NCI-H1048 (cell line): Measurements from ENCODE around the gene DEFB132.

ENCODE experiments used
- DNase-seq: peaks from one replicate; lab custom pipeline; 2025; lab: John Stamatoyannopoulos, UW

Gene DEFB132

GRCh38 chr20:263701-264100 lies 6.2 kb downstream of the DEFB132 start:
- DNase-seq: no peak

DNA sequence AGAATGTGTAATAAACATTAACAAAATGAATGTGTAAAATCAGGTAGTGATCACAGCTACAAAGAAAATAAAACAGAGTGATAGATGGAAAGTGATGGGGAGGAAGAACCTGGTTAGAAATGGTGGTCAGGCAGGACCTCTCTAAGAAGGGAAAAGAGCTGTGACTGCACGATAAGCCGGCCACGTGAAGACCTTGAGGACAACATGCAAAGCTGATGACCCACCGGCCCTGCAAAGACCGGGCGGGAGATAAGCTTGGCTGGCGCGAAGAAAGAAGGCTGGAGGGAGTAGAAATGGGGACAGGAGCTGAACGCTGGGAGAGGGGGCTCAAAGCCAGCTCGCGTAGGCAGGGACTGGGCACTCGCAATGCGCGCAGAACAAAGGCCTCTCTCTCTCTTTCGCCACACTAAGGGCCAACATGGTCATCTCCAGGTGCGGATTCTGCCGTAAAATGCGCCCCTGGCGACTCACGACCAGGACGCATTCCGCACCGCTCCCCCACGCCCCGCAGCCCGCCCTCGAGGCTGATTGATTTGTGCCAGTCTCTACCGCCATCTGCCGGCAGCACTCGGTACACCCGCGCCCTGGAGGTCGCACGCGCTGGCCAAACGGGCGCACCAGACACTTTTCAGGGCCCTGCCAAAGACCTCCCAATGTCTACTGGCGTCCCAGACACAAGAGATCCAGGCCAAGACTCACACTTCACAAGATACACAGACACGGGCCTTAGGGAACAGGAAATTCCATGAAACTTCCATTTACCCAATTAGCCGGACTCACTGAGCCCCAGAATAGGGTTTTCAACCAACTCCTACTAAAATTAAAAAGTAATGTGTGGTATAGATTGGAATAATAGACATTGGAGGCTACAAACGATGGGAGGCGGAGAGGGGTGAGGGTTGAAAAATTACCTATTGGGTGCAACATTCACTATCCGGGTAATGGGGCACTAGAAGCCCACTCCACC lies 9.4 kb downstream of the DEFB132 start:
- peak; percentile 31 for DNase-seq

- no peak for DNase-seq
These were observed 13.0 kb downstream of the DEFB132 start for GRCh38 chr20:270517-270916.

DNA sequence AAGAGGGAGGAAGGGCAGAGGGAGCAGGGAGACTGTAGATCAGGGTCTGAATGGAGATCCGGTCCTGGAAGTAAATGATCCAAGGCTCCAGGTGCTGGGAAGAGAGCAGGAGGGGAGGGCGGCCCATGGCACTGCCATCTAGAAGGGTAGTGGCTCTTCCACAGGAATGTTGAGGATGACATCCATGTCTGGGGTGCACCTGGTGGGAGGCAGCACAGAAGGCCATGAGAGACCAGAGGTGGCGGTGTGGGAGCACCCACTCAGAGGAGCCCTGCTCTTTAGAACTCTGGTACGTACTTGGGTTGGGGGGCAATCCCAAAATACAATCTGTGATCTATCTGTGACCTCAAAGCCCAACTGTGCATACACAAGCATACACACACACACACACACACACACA lies 13.5 kb downstream of the DEFB132 start:
- no peak for DNase-seq

GRCh38 chr20:271528-271927 lies 14.0 kb downstream of the DEFB132 start:
- no peak for DNase-seq

DNA sequence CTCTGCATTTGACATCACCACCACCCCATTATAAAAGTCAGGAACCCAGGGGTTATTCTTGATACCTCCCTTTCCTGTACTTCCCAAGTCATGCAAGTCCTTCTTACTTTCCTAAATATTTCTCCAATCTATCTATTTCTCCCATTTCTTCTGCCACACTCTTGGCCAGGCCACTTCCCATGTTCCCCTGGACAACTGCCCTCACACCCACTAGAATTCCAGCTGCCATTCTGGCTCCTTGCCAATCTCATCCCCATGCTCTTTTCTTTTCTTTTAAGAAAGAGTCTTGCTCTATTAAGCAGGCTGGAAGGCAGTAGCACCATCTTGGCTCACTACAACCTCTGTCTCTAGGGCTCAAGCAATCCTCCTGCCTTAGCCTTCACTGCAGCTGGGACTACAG lies 15.2 kb downstream of the DEFB132 start:
- DNase-seq: no peak

- DNase-seq: no peak
These were observed 16.4 kb downstream of the DEFB132 start for GRCh38 chr20:273884-274283.

DNA sequence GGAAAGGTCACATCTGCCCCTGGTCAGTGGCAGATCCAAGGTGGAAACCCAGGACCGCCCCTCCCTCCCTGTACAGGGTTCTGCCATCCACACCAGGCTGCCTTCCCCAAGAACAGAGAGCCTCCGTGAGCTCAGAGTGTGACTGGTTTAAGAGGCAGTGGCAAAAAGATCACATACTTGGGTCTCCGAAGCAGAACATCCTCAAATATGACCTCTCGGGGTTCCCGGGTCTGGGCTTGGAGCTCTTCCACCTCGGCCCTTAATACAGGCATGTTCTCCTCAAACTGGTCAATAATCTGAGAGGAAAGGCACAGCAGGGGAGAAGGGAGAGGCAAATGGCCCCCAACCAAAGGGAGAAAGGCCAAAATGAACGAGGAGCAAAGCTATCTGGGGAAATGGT lies 18.3 kb downstream of the DEFB132 start:
- DNase-seq: no peak

GRCh38 chr20:276620-277495 lies 19.3 kb downstream of the DEFB132 start:
- no peak for DNase-seq

- no peak for DNase-seq
These were observed 19.9 kb downstream of the DEFB132 start for GRCh38 chr20:277496-277781.

DNA sequence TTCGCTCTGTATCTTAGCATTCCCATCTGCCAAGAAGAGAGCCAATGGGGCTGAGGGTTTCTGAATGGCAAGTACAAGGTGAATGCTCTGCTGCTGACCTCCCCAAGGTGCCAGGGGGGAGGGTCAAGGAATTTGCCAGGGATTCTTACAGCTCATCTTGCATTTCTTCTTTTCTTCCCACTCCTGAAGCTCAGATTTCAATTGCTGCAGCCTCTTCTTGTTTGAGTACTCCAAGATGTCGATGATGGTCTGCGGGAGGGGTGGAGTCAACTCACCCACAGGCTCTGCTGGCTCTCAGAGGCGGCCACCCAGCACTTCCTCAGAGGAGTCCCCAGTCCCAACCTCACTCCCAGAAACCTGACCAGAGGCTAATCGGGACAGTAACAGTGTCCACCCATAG lies 20.7 kb downstream of the DEFB132 start:
- no peak for DNase-seq

- no peak for DNase-seq
These were observed 21.4 kb downstream of the DEFB132 start for GRCh38 chr20:278607-279571.

GRCh38 chr20:284172-284571 lies 26.6 kb downstream of the DEFB132 start:
- DNase-seq: no peak

DNA sequence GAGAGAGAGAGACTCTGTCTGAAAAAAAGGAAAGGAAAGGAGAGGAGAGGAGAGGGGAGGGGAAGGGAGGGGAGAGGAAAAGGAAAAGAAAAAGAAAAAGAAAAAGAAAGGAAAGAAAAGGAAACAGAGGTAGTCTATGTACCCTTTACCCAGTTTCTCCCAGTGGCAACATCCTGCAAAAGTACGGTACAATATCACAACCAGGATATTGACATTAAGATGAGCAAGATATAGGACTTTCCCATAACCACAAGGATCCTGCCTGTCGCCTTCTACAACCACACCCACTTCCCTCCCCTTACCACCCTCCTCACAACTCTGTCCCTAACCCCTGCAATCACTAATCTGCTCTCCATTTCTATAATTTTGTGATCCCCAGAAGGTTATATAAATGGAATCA lies 29.0 kb downstream of the DEFB132 start:
- DNase-seq: no peak

DNA sequence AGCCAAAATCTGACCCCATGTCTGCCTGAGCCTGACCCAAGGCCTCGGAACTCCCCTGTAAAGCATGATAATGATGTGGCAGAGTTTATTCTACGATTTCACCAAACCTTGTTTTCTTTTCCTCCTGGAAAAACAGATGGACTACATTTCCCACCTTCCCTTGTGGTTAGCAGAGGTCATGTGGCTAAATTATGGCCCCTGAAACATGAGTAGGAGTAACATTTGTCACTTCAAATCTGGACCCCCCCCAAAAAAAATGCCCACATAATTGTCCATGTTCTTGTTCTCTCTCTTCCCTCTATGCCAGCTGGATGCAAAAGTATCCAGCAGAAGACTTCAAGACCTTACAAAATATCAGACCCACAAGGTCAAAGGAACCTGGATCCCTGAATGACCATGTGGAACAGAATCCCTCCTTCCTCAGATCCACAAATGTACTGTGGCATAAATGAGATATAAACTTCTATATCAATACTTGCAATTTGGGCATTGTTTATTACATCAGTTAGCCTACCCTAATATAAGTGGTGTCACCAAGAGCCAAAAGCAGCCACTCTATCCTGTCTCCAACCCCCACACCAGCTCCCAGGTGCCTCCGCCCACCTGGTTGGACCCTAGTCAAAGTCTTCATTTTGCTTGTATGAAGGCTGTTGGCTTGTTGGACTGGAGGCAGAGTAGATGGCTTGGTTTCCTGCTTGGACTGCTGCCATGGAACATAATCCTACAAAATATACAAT lies 31.6 kb downstream of the DEFB132 start:
- no peak for DNase-seq

DNA sequence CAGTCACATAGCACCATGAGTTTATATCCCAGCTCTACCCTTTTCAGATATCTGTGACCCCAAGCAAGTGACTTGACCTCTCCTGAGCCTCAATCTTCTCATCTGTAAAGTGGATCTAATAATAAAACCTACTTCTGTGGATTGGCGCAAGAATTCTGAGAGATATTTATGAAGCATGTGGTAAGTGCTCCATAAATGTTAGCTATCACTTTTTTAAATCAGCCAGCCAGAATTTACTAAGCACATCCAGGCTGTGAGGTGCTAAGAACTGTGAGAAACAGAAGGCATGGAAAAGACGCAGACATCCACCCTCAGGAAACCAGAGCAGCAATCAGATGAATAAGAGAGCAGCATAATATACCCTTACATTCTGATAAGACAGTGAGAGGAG lies 32.2 kb downstream of the DEFB132 start:
- no peak for DNase-seq

DNA sequence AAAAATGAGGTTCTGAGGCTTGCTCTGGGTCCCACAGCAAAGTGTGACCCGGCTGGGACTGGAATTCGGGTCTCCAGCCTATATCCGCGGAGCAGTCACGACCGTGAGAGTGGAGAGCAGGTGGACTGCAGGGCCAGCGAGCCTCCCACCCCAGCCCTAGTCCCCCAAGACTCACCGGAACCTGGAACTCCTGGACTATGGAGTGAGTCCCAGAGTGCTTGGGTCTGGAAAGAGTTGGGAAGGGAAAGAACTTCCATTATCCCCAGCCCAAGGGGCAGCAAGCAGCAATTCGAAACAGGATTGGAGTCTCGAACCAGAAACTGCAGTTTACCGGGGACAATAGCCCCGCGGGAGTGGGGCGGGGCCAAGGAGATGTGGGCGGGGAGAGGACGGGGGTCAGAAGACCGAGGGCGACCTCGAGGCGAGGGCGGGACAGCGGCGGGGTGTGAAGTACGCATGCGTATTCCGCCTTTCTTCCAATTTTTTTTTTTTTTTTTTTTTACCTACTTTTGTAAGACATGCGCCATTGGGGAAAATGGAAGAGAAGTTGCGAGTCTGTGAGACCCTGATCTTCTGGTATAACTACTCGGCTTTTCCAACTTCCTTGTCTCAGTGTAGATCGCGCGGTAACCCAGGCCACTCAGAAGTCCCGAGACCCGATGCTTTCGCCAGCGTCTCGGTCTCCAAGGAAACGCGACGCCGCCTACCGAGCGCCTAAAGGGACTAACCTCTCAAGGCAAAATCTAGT lies 32.7 kb downstream of the DEFB132 start, which contains the start of gene C20orf96:
Gene C20orf96 (minus strand): TSS at position 667 of the 748 bp plus-strand sequence. CDS start 140 bp downstream, at position 527.
- peak; percentile 37 for DNase-seq

GRCh38 chr20:294602-295001 lies 37.1 kb downstream of the DEFB132 start:
- no peak for DNase-seq

- DNase-seq: no peak
These were observed 38.3 kb downstream of the DEFB132 start for GRCh38 chr20:295804-296203.
